K562 (cell line): Measurements from ENCODE around the gene KLHL6. TPM values are rescaled to one million over a fixed set of nuclear protein-coding genes. Genes with fewer than 3 reads are reported as not detected.

Experiments
- ADNP ChIP-seq: fragments of 200-800 bp; sonication (Bioruptor generic); IDR thresholded peaks from 2 replicates; pipeline ENCODE4 v1.6.1; 2016; ENCODE audit warnings: missing genetic modification characterization, missing compliant biosample characterization
- CBFA2T3 ChIP-seq: fragments of 450-650 bp; IDR thresholded peaks from 2 replicates; pipeline ENCODE4 v1.6.1; 2017
- COPS2 ChIP-seq: fragments of 450-650 bp; conservative IDR thresholded peaks from 2 replicates; pipeline ENCODE4 v1.6.1; 2016; ENCODE audit warnings: mild to moderate bottlenecking, moderate library complexity
- CTBP1 ChIP-seq: fragments of 450-650 bp; IDR thresholded peaks from 2 replicates; pipeline ENCODE4 v1.6.1; 2016; ENCODE audit warnings: borderline replicate concordance
- HNRNPH1 ChIP-seq: fragments of 200-400 bp; formaldehyde crosslinking; optimal IDR thresholded peaks from 2 replicates; pipeline ENCODE3; 2017; ENCODE audit warnings: low read depth, mild to moderate bottlenecking, low read length, moderate library complexity
- KLF16 ChIP-seq: IDR thresholded peaks from 2 replicates; pipeline ENCODE4 v1.6.1; 2016; ENCODE audit warnings: antibody characterized with exemption
- LCOR ChIP-seq: sonication (generic); formaldehyde crosslinking; IDR thresholded peaks from 2 replicates; pipeline ENCODE4 v1.8.0; 2022; ENCODE audit warnings: mild to moderate bottlenecking, missing genetic modification reagents
- NR4A1 ChIP-seq, 2 experiments: fragments of 250-450 bp in 1 of 2; fragments of 450-650 bp in 1 of 2; sonication (Bioruptor Pico) in 1 of 2; IDR thresholded peaks; 2 replicates each; pipeline versions ENCODE4 v1.4.0 to v1.6.1; 2016 to 2020; ENCODE audit warnings: mild to moderate bottlenecking in 2 of 2, missing compliant biosample characterization in 1 of 2, missing genetic modification characterization in 1 of 2, moderate library complexity in 1 of 2
- NUFIP1 ChIP-seq: fragments of 450-650 bp; IDR thresholded peaks from 2 replicates; pipeline ENCODE4 v1.6.1; 2018; ENCODE audit not compliant: partially characterized antibody
- PHF21A ChIP-seq: fragments of 450-650 bp; IDR thresholded peaks from 2 replicates; pipeline ENCODE4 v1.6.1; 2017; ENCODE audit warnings: low read depth, borderline replicate concordance
- PKNOX1 ChIP-seq: fragments of 450-650 bp; IDR thresholded peaks from 2 replicates; pipeline ENCODE4 v1.6.1; 2016
- PTBP1 ChIP-seq: fragments of 200-400 bp; formaldehyde crosslinking; IDR thresholded peaks from 2 replicates; pipeline ENCODE4 v1.6.1; 2017; ENCODE audit warnings: low read depth, low read length
- RFX1 ChIP-seq: fragments of 450-650 bp; IDR thresholded peaks from 2 replicates; pipeline ENCODE4 v1.6.1; 2016; ENCODE audit warnings: mild to moderate bottlenecking, moderate library complexity
- RNF2 ChIP-seq: sonication (generic); IDR thresholded peaks from 2 replicates; pipeline ENCODE4 v1.6.1; 2016
- SPI1 ChIP-seq: IDR thresholded peaks from 2 replicates; pipeline ENCODE4 v1.6.1; 2011; ENCODE audit warnings: low read depth, low read length, control low read depth, borderline replicate concordance
- TCF7L2 ChIP-seq: fragments of 150-350 bp; IDR thresholded peaks from 2 replicates; pipeline ENCODE4 v1.6.1; 2016; ENCODE audit warnings: low read depth, mild to moderate bottlenecking, low read length, moderate library complexity
- TFAM ChIP-seq: fragments of 250-450 bp; sonication (Bioruptor Pico); conservative IDR thresholded peaks from 2 replicates; pipeline ENCODE4 v1.5.0; 2021; ENCODE audit warnings: mild to moderate bottlenecking, moderate library complexity
- TRIM28 ChIP-seq: fragments of 450-650 bp; IDR thresholded peaks from 2 replicates; pipeline ENCODE4 v1.6.1; 2017
- ZBTB12 ChIP-seq: fragments of 250-450 bp; sonication (Bioruptor Pico); IDR thresholded peaks from 2 replicates; pipeline ENCODE4 v1.4.0; 2020
- ZBTB33 ChIP-seq: sonication (generic); formaldehyde crosslinking; IDR thresholded peaks from 2 replicates; pipeline ENCODE4 v1.8.1; 2023; ENCODE audit warnings: mild to moderate bottlenecking, missing genetic modification reagents
- ZC3H11A ChIP-seq: IDR thresholded peaks from 2 replicates; pipeline ENCODE4 v1.6.1; 2012; ENCODE audit warnings: low read depth, low read length, improper control_type of control experiment
- ZNF24 ChIP-seq: fragments of 450-650 bp; IDR thresholded peaks from 2 replicates; pipeline ENCODE4 v1.6.1; 2016
- ZNF3 ChIP-seq: fragments of 250-450 bp; sonication (Bioruptor Pico); IDR thresholded peaks from 2 replicates; pipeline ENCODE4 v1.5.0; 2021; ENCODE audit warnings: mild to moderate bottlenecking, moderate library complexity
- ZNF449 ChIP-seq: fragments of 250-450 bp; sonication (Bioruptor Pico); IDR thresholded peaks from 2 replicates; pipeline ENCODE4 v1.8.0; 2022; ENCODE audit warnings: moderate library complexity, mild to moderate bottlenecking, inconsistent platforms
- ZNF589 ChIP-seq: fragments of 200-800 bp; sonication (Bioruptor generic); IDR thresholded peaks from 2 replicates; pipeline ENCODE4 v1.6.1; 2016; ENCODE audit warnings: low read depth, missing genetic modification characterization, missing compliant biosample characterization
- ZNF766 ChIP-seq: fragments of 200-800 bp; sonication (Bioruptor generic); conservative IDR thresholded peaks from 2 replicates; pipeline ENCODE4 v1.6.1; 2016; ENCODE audit warnings: missing genetic modification characterization, missing compliant biosample characterization
- ZNF79 ChIP-seq: fragments of 250-450 bp; sonication (Bioruptor Pico); IDR thresholded peaks from 2 replicates; pipeline ENCODE4 v1.4.0; 2020; ENCODE audit warnings: low read depth, mild to moderate bottlenecking, moderate library complexity
- polyA plus RNA-seq, 8 experiments: library from polyadenylated mRNA; depleted of rRNA in 4 of 8; stranded (reverse) in 5 of 8; unstranded in 3 of 8; fragments of >200 nt; fragmentation: Nextera tagmentation in 2 of 8; fragmentation: Illumina TruSeq in 1 of 8; extraction: Ambion mirVana in 2 of 8; extraction: Trizol in 1 of 8; gene quantifications; 2 replicates each; pipeline versions ENCODE4 v1.2.1 to v1.2.3, GENCODE V29; 2011 to 2014; ENCODE audit warnings: inconsistent platforms in 1 of 8, missing spikeins in 1 of 8
- total RNA-seq, 7 experiments: library from RNA; depleted of rRNA in 6 of 7; stranded (reverse); fragments of >200 nt in 6 of 7; fragmentation: Illumina TruSeq in 2 of 7; extraction: Trizol in 2 of 7; gene quantifications; 2 replicates each; pipeline versions ENCODE4 v1.2.1 to v1.2.3, GENCODE V29; 2011 to 2021; ENCODE audit warnings: low replicate concordance in 1 of 7

The KLHL6 gene
- total and polyA plus RNA-seq, 9 of the 15 experiments (the other 6 are each of a cell fraction or from before 2014, with no cell fraction given): 0.18 to 2.1 (median 1.4) TPM

- TF ChIP-seq HNRNPH1 (no peak), ZBTB33 (CRISPR knock-in tag) (no peak), KLF16 (no peak), ZNF79 (no peak), ZC3H11A (peak; percentile 58; the same call in 1 of the 2 replicates), ZBTB12 (CRISPR knock-in tag) (no peak), PTBP1 (no peak), COPS2 (no peak), RFX1 (no peak), ADNP (tag) (no peak), TFAM (CRISPR knock-in tag) (no peak), TRIM28 (no peak), ZNF449 (no peak), ZNF589 (no peak), SPI1 (no peak), NR4A1 (CRISPR knock-in tag; IDR thresholded peaks at IDR 0.05) (no peak), NR4A1 (tag; IDR thresholded peaks at IDR 0.05) (no peak), LCOR (no peak), PHF21A (no peak), RNF2 (no peak), ZNF766 (CRISPR knock-in tag) (no peak), ZNF24 (no peak), CTBP1 (peak; percentile 30; the same call in 1 of the 2 replicates), ZNF3 (no peak), PKNOX1 (0 out of 2 replicates have a peak, but pooled peaks have one; percentile 8), CBFA2T3 (no peak), NUFIP1 (no peak), TCF7L2 (no peak)
These were observed 48.7 kb downstream of the KLHL6 start (continued) for GRCh38 chr3:183506674-183507320.
